Kidney epithelial cell (primary cell): ENCODE data around the gene PLEKHA1. TPM values are rescaled to one million over a fixed set of nuclear protein-coding genes. Genes with fewer than 3 reads are reported as not detected.

ENCODE experiments used
- DNase-seq: peaks from one replicate; pipeline ENCODE4 v3.0.0-alpha.2; 2010; ENCODE audit warnings: low read depth
- H3K27me3 ChIP-seq: 2 replicates; pipeline ENCODE4 v1.6.0; 2011; ENCODE audit warnings: low read length; ENCODE audit not compliant: control insufficient read depth, insufficient read depth
- H3K36me3 ChIP-seq: 2 replicates; pipeline ENCODE4 v1.5.1; 2011; ENCODE audit warnings: low read length; ENCODE audit not compliant: control insufficient read depth, insufficient read depth
- H3K4me3 ChIP-seq: 2 replicates; pipeline ENCODE4 v1.5.1; 2011; ENCODE audit warnings: low read depth, mild to moderate bottlenecking, control low read depth, low read length
- total RNA-seq: library from RNA; depleted of rRNA; stranded (reverse); fragments of >200 nt; gene quantifications from 2 replicates; pipeline ENCODE4 v1.2.3, GENCODE V29; 2015
- TF ChIP-seq, protein P1 (sequence below): IDR thresholded peaks from 2 replicates; pipeline ENCODE4 v1.5.1; 2011; ENCODE audit warnings: mild to moderate bottlenecking, moderate library complexity, low read length, control low read depth, inconsistent platforms; ENCODE audit not compliant: insufficient read depth, poor library complexity, severe bottlenecking

Gene PLEKHA1
- total RNA-seq, 1 donor from 2014 or later, result 48.7 TPM

DNA sequence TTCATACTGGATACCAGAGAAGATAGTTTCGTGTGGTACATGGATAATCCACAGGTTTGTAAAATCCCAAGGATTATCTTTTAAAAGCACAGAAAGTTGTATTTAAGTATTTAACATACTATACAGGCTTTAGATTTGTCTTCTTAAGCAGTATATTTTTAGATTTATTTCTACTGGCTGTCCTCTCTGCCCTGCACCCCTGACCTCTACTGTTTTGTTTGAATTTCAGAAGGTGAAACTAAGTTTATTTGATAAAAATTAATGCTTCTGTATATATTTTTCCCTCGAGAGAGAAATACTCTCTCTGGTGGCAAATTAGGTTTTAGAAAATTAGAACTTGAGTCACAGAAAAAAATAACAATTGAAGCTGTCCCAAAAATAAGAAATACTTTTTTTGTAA is 18.8 kb downstream of the PLEKHA1 start:
- Histone ChIP-seq H3K27me3 (no peaks in the 10 kb centered on the region), H3K4me3 (no peak overlapping the region), H3K36me3 (no peaks in the 10 kb centered on the region)
- TF ChIP-seq, protein P1, sequence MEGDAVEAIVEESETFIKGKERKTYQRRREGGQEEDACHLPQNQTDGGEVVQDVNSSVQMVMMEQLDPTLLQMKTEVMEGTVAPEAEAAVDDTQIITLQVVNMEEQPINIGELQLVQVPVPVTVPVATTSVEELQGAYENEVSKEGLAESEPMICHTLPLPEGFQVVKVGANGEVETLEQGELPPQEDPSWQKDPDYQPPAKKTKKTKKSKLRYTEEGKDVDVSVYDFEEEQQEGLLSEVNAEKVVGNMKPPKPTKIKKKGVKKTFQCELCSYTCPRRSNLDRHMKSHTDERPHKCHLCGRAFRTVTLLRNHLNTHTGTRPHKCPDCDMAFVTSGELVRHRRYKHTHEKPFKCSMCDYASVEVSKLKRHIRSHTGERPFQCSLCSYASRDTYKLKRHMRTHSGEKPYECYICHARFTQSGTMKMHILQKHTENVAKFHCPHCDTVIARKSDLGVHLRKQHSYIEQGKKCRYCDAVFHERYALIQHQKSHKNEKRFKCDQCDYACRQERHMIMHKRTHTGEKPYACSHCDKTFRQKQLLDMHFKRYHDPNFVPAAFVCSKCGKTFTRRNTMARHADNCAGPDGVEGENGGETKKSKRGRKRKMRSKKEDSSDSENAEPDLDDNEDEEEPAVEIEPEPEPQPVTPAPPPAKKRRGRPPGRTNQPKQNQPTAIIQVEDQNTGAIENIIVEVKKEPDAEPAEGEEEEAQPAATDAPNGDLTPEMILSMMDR, result no peak
- DNase-seq, result no peak

DNA sequence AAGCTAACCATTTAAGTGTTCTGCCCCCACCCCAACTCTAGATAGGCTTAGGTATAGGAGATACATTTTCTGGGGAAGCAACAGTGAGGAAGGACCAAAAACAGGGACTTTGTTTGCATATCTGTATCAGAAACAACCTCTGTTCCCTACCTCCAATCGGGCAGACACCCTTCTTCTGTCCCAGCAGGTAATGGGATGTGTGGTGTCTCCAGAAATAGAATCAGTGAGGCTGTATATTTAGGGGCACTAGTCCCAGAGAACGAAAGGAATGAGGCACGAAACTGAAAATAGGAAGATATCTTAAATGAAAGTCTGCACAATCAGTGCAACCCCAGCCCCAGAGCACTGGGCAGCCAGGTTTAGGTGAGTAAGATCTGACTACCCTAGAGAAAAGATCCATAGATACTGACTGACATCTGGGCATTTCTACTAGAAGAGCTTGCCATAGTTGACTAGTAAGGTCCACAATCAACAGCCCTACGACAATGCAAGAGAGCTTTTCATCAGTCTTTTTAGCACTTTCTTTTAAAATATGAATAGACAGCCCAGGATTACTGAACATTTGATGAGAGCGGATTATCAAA is 28.1 kb downstream of the PLEKHA1 start:
- Histone ChIP-seq H3K4me3 (no peak overlapping the region), H3K36me3 (no peaks in the 10 kb centered on the region), H3K27me3 (no peaks in the 10 kb centered on the region)
- TF ChIP-seq, protein P1, result no peak
- no peak for DNase-seq

DNA sequence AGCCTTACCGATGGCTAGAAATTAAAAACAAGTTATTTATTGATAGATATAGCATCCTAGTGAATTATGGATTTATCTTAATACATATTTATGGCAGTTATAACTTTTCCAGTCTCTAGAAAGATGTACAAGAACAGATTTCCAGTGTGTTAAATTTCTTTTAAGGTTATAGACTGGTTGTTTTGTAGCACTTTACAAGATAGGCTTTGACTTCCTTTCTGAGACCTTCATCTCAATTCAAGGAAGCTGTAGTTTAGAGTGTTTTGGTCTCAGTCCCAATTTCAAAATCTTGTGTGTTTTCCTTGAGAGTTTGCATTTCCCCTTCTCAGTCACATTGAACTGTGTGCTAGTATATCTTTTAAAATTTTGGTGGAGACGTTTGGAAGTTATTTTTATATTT is 30.1 kb downstream of the PLEKHA1 start:
- TF ChIP-seq, protein P1, result no peak
- no peak for DNase-seq
- Histone ChIP-seq H3K36me3 (no peaks in the 10 kb centered on the region), H3K4me3 (no peak overlapping the region), H3K27me3 (no peaks in the 10 kb centered on the region)

DNA sequence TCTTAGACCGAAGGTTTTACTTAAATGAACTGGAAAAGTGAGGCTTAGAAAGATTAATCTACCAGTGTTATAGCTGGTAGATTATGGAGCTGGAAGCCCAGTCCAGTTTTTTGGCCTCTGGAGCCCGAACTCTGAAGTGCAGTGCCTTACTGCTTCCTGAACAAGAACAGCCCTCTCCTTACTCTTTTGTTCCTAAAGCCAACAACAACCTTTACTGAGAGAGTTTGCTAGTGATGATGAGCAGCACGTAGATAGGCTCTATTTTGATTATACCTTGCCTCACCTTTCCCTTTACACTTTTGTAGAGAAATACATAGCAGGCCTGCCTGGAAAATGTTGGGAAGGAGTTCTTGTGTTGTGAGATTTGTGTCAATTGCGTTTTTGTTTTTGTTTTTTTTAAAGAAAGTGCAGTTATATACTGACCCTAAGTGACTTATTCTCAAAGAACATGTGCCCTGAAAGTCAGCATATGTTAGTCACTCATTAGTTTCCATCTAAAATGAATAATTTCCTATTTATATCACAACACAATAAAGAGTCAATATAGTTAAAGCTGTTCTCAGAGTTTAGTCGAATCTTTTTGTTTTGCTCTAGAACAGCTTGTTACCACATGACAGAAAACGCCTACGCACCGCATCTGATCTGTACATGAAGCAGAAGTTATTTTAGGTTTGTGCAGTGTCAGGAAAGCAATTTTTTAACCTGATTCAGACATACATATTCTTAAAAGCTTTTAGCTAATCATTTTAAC is 33.0 kb downstream of the PLEKHA1 start:
- DNase-seq, result no peak
- Histone ChIP-seq H3K36me3 (peaks cover 2% of the 10 kb centered on the region), H3K4me3 (no peak overlapping the region), H3K27me3 (no peaks in the 10 kb centered on the region)
- TF ChIP-seq, protein P1, result no peak

DNA sequence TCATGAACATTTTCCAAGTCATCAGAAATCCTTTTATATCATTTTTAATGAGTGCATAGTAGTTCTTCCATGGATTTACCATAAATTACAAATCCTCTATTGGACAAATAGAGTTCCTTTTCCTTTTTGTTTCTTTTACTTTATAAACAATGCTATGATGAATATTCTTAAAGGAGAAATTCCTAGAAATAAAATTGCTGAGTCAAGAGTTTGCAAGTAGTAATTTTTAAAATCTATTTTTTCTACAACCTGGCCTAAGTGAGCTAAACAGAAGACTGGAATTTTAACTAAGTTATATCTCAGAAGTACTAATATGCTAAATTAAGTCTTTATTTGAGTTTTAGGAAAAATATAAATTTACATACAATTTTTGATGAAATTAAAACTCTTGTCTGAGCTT is 38.8 kb downstream of the PLEKHA1 start:
- DNase-seq, result no peak
- H3K36me3 ChIP-seq, result peaks cover 4% of the 10 kb centered on the region

More for the DNA sequence above, 38.8 kb downstream of the PLEKHA1 start:
- TF ChIP-seq, protein P1, result no peak
- Histone ChIP-seq H3K27me3 (no peaks in the 10 kb centered on the region), H3K4me3 (no peak overlapping the region)
